Subcutaneous adipose tissue (tissue), 4 donors: ENCODE data around the gene GPR137C. TPM values are rescaled to one million over a fixed set of nuclear protein-coding genes. Genes with fewer than 3 reads are reported as not detected.

Experiments
- total RNA-seq, 4 donors: library from RNA; depleted of rRNA; stranded (reverse); fragments of >200 nt; gene quantifications; one replicate each; pipeline ENCODE4 v1.1.0, GENCODE V29; 2016
- TF ChIP-seq, protein P1 (sequence below): fragments of 450-650 bp; IDR thresholded peaks from one replicate; pipeline ENCODE4 v1.5.1; 2016; ENCODE audit warnings: low read depth, mild to moderate bottlenecking, control low read depth, antibody characterized with exemption, moderate library complexity

Gene GPR137C
- total RNA-seq, 4 donors from 2014 or later = 0.34 to 1.7 (median 0.71) TPM

GRCh38 chr14:52531481-52531880, 21.2 kb upstream of the GPR137C start:
- TF ChIP-seq, protein P1, sequence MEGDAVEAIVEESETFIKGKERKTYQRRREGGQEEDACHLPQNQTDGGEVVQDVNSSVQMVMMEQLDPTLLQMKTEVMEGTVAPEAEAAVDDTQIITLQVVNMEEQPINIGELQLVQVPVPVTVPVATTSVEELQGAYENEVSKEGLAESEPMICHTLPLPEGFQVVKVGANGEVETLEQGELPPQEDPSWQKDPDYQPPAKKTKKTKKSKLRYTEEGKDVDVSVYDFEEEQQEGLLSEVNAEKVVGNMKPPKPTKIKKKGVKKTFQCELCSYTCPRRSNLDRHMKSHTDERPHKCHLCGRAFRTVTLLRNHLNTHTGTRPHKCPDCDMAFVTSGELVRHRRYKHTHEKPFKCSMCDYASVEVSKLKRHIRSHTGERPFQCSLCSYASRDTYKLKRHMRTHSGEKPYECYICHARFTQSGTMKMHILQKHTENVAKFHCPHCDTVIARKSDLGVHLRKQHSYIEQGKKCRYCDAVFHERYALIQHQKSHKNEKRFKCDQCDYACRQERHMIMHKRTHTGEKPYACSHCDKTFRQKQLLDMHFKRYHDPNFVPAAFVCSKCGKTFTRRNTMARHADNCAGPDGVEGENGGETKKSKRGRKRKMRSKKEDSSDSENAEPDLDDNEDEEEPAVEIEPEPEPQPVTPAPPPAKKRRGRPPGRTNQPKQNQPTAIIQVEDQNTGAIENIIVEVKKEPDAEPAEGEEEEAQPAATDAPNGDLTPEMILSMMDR = no peak

DNA sequence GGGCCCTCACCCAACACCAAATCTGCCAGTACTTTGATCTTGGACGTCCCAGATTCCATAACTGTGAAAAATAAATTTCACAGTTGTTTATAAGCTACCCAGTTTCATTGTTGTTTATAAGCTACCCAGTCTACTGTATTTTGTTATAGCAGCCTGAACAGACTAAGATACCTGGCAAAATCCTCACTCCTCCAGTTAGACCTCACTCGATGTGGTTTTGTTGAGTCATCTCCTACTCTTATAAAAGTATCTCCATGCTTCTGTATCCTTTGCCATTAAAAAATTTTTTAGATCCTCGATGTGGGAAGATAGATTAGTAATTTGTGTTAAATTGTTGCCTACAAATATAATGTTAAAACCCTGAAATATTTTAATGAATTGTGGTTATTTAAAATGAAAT, 16.4 kb upstream of the GPR137C start:
- TF ChIP-seq, protein P1 = no peak

- TF ChIP-seq, protein P1 = no peak
Measured at GRCh38 chr14:52538623-52539022, 14.0 kb upstream of the GPR137C start.

DNA sequence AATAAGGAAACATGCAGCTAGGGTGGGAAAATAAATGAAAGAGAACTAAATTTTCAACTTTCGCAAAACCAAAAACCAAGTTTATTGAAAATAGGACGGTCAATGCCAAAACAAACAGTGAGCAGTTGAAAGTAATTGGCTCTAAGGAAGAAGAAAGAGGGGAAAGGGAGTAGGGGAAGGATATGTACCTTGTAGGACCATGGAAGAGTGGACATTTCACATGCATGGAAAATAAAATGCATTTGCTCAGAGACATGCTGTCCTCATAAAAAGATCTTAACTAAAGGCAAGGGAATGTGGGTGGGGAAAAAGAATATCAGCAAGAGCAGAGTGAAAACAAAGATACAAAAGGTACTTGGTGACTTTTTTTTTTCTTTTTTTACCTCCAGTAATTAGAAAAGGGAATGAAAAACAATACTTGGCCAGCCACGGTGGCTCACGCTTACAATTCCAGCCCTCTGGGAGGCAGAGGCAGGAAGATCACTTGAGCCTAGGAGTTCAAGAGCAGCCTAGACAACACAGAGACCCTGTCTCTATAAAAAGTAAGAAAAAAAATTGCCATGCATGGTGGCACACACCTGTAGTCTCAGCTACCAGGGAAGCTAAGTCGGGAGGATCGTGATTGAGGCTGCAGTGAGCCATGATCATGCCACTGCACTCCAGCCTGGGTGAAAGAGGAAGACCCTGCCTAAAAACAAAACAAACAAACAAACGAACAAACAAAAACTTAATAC, 6.9 kb upstream of the GPR137C start:
- TF ChIP-seq, protein P1 = no peak

- TF ChIP-seq, protein P1 = no peak
Measured at GRCh38 chr14:52546318-52546670, 6.3 kb upstream of the GPR137C start.

GRCh38 chr14:52547027-52547426, 5.6 kb upstream of the GPR137C start:
- TF ChIP-seq, protein P1 = no peak

DNA sequence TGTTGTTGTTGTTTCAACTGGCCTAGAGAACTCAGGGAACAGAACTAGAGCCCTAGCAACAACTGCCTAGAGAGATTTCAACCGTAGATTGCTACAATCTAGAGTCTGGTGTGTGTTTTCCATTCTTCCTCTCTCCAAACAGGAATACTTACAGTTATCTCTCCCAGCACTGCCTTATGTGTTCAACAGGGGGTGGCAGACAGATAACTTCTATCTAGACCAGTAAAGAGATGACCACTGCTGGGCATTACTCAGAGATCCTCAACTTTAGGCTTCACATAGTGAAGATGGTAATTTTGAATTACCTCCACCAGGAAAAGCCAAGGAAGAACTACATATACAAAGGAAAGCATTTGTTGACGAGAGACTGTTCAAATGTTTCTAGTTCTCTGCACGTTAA, 5.1 kb upstream of the GPR137C start:
- TF ChIP-seq, protein P1 = no peak
